OCI-LY3 (cell line): Measurements from ENCODE around the gene HHATL.

Experiments used
- CTCF ChIP-seq: fragments of 200-600, 300-600 bp; sonication (generic); IDR thresholded peaks from 2 replicates; pipeline ENCODE4 v1.5.1; 2014; ENCODE audit warnings: antibody characterized with exemption, low read length, low read depth
- EZH2phosphoT487 ChIP-seq: fragments of 200-600 bp; shearing (Covaris generic); IDR thresholded peaks from 2 replicates; pipeline ENCODE4 v1.6.1; 2018; ENCODE audit warnings: antibody characterized with exemption, mixed run types, low read depth

DNA sequence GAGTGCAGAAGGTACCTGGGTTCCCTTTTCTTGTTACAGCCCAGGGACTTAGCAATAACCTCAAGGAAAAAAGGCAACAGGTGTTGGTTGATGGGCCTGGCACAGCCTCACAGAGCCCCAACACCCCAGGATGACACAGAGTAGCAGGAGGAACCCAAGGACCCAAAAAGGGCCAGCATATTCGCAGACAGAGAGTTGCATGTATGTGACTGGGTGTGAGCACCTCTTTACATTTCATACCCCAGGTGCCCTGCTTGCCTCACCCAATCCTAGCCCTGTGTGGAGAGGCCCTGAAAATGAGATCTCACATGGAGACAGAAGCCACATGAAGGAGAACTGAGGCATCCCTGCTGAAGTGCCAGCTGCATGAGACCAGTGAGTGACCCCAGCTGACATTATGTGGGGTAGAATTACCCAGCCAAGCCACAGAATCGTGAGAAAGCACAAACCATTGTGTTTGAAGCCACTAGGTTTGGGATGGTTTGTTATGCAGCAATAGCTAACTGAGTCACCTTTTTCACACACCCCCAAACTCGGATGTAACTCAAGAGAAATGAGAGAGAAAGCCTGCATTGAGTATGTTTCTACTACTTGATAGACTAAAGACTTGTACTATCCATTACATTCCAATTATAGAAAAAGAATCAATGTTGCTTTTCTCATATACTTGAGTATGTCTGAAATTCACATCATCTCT is 26.2 kb upstream of the HHATL start:
- TF ChIP-seq CTCF (no peak), EZH2phosphoT487 (no peak)
